ENCODE data around the gene ACSS3.

GRCh38 chr12:81147292-81147919, 69.5 kb downstream of the ACSS3 start:
- no peak for TF ChIP-seq TAF1 (IDR thresholded peaks at IDR 0.05; ENCODE audit: low read depth)
- TF ChIP-seq RAD21 (IDR thresholded peaks at IDR 0.05; ENCODE audit: low read depth), result no peak
- TF ChIP-seq MAX (IDR thresholded peaks at IDR 0.05), result no peak
- no peak for TF ChIP-seq YY1 (IDR thresholded peaks at IDR 0.05; ENCODE audit: low read depth)
- TF ChIP-seq, protein P1, sequence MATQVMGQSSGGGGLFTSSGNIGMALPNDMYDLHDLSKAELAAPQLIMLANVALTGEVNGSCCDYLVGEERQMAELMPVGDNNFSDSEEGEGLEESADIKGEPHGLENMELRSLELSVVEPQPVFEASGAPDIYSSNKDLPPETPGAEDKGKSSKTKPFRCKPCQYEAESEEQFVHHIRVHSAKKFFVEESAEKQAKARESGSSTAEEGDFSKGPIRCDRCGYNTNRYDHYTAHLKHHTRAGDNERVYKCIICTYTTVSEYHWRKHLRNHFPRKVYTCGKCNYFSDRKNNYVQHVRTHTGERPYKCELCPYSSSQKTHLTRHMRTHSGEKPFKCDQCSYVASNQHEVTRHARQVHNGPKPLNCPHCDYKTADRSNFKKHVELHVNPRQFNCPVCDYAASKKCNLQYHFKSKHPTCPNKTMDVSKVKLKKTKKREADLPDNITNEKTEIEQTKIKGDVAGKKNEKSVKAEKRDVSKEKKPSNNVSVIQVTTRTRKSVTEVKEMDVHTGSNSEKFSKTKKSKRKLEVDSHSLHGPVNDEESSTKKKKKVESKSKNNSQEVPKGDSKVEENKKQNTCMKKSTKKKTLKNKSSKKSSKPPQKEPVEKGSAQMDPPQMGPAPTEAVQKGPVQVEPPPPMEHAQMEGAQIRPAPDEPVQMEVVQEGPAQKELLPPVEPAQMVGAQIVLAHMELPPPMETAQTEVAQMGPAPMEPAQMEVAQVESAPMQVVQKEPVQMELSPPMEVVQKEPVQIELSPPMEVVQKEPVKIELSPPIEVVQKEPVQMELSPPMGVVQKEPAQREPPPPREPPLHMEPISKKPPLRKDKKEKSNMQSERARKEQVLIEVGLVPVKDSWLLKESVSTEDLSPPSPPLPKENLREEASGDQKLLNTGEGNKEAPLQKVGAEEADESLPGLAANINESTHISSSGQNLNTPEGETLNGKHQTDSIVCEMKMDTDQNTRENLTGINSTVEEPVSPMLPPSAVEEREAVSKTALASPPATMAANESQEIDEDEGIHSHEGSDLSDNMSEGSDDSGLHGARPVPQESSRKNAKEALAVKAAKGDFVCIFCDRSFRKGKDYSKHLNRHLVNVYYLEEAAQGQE (IDR thresholded peaks at IDR 0.05; ENCODE audit: low read depth), result no peak

All from Ishikawa (cell line).